Measurements from ENCODE around the gene ATXN1L.
"Not testable (repeated sequence)": the region's sequence is repeated elsewhere in the genome, so short reads cannot be mapped to it uniquely, and the experiment has no call there.

The ATXN1L gene

DNA sequence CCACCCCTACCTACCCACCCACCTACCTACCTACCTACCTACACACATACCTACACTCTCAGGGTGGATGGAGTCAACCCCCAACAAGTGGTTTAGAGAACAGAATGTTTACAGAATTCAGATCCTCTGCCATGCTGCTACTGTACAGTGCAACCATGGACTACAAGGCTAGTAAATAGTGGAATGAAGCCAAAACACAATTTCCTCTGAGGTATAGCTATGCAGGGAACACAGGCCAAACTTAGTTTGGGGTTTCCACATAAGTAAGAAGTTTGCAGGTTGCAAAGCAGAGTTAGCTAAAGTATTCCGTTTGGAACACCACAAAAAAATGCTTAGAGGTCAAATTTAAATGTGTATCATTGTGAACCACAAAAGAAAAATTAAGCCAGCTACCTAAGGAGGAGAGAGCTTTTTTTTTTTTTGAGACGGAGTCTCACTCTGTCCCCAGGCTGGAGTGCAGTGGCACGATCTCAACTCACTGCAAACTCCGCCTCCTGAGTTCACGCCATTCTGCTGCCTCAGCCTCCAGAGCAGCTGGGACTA, 34.4 kb upstream of the ATXN1L start:
- TF ChIP-seq, protein P1, sequence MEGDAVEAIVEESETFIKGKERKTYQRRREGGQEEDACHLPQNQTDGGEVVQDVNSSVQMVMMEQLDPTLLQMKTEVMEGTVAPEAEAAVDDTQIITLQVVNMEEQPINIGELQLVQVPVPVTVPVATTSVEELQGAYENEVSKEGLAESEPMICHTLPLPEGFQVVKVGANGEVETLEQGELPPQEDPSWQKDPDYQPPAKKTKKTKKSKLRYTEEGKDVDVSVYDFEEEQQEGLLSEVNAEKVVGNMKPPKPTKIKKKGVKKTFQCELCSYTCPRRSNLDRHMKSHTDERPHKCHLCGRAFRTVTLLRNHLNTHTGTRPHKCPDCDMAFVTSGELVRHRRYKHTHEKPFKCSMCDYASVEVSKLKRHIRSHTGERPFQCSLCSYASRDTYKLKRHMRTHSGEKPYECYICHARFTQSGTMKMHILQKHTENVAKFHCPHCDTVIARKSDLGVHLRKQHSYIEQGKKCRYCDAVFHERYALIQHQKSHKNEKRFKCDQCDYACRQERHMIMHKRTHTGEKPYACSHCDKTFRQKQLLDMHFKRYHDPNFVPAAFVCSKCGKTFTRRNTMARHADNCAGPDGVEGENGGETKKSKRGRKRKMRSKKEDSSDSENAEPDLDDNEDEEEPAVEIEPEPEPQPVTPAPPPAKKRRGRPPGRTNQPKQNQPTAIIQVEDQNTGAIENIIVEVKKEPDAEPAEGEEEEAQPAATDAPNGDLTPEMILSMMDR (IDR thresholded peaks at IDR 0.05; ENCODE audit: insufficient read depth, missing control alignments): no peak
- FAIRE-seq: no peak

DNA sequence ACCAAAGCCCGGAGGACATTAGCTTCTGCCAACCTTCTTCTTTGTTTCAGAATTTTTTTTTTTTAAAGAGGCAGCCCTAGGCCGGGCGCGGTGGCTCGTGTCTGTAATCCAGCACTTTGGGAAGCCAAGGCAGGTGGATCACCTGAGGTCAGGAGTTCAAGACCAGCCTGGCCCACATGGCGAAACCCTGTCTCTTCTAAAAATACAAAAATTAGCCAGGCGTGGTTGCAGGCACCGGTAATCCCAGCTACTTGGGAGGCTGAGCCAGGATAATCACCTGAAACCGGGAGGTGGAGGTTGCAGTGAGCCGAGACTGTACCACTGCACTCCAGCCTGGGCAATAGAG, 28.6 kb upstream of the ATXN1L start:
- not testable (repeated sequence) for FAIRE-seq; DNase-seq (ENCODE audit: insufficient read length, low spot score)

More for the DNA sequence above, 34.4 kb upstream of the ATXN1L start:
- DNase-seq (ENCODE audit: insufficient read length, low spot score): no peak

DNA sequence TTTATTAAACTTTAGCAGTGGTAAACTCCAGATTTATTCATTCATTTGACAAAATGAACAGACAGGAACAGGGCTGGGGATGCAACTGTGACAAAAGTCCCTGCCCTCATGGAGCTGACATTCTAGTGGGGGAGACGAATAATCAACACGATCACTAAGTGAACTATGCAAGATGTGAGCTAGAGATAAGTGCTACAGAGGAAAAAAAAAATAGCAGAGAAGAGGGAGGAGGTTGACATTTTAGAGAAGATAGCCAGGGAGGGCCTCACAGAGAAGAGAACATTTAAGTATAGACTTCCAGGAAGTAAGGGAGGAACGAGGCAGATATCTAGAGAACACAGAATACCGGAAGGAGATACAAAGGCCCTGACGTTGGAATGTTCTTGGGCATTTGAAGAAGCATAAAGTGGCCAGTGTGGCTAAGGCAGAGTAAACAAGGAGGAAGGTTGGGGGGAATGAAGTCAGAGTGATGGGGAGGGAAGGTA, 19.2 kb upstream of the ATXN1L start:
- TF ChIP-seq, protein P1 (IDR thresholded peaks at IDR 0.05; ENCODE audit: insufficient read depth, missing control alignments): no peak
- FAIRE-seq (no peak), DNase-seq (ENCODE audit: insufficient read length, low spot score) (no peak)

DNA sequence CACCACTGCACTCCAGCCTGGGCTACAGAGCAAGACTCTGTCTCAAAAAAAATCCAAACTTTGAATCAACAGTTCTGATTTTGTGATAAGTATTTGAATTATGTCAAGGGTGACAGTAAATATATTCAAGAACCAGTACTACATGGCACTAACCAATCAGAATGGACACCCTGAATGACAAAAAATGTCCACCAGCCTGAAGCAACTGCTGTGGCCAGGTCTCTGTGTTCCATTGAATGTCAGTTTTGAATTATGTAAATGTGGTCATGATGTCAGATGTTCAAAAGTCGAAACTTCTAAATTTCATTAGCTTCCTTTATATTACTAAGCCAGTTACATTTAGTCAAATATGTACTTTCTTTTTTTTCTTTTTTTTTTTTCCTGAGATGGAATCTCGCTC, 15.4 kb upstream of the ATXN1L start:
- TF ChIP-seq, protein P1 (IDR thresholded peaks at IDR 0.05; ENCODE audit: insufficient read depth, missing control alignments): no peak
- FAIRE-seq (no peak), DNase-seq (ENCODE audit: insufficient read length, low spot score) (no peak)

DNA sequence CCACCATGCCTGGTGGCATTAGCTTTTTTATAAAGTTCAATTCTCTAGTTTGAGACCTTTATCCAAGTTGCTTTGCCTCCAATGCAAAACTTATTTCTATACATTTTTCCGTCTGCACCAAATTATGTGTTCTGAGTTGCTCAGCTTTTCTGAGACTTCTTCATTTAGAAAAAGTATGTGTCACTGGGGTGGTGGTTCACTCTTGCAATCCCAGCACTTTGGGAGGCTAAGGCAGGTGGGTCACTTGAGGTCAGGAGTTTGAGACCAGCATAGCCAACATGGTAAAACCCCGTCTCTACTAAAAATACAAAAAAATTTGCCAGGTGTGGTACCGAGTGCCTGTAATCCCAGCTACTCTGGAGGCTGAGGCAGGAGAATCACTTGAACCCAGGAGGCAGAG, 14.1 kb upstream of the ATXN1L start:
- not testable (repeated sequence) for DNase-seq (ENCODE audit: insufficient read length, low spot score)

DNA sequence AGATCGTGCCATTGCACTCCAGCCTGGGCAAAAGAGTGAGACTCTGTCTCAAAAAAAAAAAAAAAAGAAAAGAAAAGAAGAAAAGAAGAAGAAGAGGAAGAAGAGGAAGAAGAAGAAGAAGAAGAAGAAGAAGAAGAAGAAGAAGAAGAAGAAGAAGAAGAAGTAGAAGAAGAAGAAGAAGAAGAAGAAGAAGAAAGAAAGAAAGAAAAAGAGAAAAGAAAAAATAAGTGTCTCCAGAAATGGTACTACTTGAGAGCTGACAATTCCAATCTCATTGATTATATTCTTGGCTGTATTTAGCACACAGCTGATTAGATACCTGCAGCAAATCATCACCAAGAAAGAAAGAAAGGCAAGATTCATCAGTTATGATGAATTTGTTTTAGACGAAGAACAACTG, 13.7 kb upstream of the ATXN1L start:
- FAIRE-seq; DNase-seq (ENCODE audit: insufficient read length, low spot score): not testable (repeated sequence)

More for the DNA sequence above, 14.1 kb upstream of the ATXN1L start:
- FAIRE-seq: not testable (repeated sequence)

DNA sequence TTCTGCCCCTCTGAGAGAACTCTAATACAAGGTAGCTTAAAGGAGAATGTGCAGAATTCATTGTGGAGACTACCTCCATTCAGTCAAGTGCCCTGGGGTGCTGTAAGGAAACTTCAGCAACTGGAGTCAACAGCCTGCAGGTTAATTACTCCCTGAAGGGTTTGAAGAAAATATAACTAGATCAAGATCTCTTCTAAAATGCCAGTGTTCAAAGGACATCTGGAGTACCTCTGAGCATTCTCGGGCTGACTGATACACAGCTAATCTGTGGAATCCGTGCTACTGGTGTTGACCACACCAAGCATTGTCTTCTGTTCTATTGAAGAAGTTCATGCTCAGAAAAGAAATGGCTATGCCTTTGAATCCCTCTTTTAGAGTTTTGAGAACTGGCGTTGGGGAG, 11.5 kb upstream of the ATXN1L start:
- FAIRE-seq (no peak), DNase-seq (ENCODE audit: insufficient read length, low spot score) (no peak)
- TF ChIP-seq, protein P1 (IDR thresholded peaks at IDR 0.05; ENCODE audit: insufficient read depth, missing control alignments): no peak

DNA sequence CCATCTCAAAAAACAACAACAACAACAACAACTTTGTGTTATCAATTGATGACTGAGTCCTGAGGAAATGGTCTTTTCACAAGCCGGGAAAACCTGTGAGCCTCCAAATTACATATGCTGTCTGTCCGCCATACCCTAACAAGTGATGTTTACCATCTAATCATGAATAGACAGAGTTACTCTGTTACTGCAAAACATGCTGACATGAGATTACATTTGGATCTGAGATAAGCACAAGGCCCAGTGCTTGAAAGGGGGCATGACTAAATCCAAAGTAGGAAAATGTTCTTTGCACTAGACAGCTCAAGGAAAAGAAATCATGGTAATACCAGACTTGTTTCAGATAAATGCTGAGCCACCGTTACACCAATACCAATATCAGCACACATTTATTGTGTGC, 8.6 kb upstream of the ATXN1L start:
- DNase-seq (ENCODE audit: insufficient read length, low spot score) (no peak), FAIRE-seq (no peak)
- TF ChIP-seq, protein P1 (IDR thresholded peaks at IDR 0.05; ENCODE audit: insufficient read depth, missing control alignments): no peak

DNA sequence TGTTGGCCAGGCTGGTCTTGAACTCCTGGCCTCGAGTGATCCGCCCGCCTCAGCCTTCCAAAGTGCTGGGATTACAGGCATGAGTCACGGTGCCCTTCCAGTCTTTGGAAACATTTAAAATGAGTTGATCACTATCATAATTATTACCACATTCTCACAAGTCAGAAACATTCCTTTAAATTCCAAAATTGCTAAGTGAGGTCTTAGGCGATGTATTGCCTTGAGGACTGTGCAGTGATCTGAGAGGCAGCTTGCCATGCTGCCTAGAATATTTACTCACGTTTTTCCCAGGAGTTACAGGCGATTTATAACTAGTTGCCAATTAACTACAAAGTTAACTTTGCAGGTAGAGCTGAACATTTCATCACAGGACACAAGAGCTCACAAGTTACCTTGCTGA, 5.7 kb upstream of the ATXN1L start:
- DNase-seq (ENCODE audit: insufficient read length, low spot score) (no peak), FAIRE-seq (no peak)

More for the DNA sequence above, 5.7 kb upstream of the ATXN1L start:
- TF ChIP-seq, protein P1 (IDR thresholded peaks at IDR 0.05; ENCODE audit: insufficient read depth, missing control alignments): no peak
